HG03066 (cell line): Measurements from ENCODE around the gene RNF149.
"Not testable (repeated sequence)": the region's sequence is repeated elsewhere in the genome, so short reads cannot be mapped to it uniquely, and the experiment has no call there.

Experiments
- ATAC-seq: cut with Tn5 transposase; IDR thresholded peaks from one replicate; pipeline ENCODE4 v1.9.1; 2021; ENCODE audit warnings: low read depth; ENCODE audit not compliant: unreplicated experiment

The RNF149 gene

DNA sequence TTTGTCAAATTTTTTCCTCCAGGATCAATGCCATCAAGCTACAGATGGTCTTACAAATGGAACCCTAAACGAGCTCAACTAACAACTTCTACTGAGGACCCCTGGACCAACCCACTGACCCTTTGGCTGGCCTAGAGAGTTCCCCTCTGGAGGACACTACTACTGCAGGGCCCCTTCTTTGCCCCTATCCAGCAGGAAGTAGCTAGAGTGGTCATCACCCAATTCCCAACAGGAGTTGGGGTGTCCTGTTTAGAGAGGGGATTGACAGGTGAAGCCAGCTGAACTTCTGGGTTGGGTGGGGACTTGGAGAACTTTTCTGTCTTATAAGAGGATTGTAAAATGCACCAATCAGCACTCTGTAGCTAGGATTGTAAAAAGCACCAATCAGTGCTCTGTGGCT is 72.5 kb downstream of the RNF149 start:
- ATAC-seq = not testable (repeated sequence)

DNA sequence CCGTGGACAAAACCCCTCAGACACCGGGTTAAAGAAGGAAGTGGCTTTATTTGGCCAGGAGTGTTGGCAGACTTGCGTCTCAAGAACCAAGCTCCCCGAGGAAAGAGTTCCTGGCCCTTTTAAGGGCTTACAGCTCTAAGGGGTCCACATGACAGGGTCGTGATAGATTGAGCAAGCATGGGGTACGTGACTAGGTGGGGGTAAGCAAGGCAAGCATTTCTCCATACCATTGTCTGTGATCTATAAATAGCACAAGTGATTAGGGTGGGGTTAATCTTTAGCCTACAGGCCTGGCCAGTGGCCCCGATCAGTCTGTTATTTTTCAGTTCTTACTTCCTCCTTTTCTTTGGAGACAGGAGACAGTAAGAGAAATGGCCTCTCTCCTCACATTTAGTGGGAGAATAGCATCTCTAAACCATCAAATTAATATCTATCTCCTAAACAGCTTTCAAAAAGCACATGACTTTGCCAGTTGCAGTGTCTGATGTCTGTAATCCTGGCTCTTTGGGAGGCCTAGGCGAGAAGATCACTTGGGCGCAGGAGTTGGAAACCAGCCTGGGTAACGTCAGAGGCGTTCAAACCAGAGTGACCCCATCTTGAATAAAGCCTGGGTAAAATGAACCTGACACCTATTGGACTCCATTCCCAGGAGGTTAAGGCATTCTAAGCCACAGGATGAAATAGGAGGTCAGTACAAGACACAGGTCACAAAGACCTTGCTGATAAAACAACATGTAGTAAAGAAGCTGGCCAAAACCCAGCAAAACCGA is 74.1 kb downstream of the RNF149 start:
- ATAC-seq = no peak

DNA sequence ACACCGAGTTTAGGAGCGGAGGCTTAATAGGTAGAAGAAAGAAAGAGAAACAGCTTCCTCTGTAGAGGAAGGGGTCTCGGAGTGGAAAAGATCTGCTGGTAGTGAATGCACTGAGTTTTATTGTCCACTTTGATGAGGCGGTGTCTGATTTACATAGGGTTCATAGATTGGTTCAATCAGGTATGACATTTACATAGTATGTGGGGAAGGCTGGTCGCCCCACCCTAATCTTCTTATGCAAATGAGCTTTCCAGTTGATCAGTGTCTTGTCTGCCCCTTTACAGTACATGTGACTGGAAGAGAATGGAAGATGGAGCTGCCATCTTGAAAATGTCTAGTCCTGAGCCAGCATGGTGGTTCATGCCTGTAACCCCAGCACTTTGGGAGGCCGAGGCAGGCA is 75.7 kb downstream of the RNF149 start:
- no peak for ATAC-seq

DNA sequence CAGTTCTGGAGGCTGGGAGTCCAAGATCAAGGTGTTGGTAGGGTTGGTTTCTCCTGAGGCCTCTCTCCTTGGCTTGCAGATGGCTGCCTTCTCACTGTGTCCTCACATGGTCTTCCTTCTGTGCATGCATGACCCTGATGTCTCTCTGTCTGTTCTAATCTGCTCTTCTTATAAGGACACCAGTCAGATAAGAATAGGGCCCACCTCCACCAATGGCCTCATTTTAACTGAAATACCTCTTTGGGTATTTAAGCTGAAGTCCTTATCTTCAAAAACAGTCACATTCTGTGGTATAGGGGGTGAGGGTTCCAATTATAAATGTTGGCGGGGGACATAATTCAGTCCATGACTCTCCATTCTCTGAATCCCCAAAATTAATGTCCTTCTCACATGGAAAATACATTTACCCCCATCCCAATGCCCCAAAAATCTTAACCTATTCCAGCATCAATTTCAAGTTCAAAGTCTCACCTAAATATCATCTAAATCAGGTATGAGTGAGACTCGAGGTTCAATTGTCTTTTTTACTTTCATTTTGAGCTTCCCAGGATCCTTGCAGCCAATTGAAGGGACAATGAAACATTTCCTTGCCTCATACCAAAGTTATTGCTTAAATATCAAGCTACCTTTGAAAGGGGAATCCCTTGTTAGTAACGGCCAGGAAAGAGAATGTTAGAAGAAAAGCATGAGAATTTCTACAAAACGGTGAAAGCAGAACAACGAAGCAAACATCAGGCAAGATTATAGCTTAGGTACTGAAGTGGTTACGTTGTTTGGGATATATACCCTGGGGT is 76.4 kb downstream of the RNF149 start:
- ATAC-seq = no peak

DNA sequence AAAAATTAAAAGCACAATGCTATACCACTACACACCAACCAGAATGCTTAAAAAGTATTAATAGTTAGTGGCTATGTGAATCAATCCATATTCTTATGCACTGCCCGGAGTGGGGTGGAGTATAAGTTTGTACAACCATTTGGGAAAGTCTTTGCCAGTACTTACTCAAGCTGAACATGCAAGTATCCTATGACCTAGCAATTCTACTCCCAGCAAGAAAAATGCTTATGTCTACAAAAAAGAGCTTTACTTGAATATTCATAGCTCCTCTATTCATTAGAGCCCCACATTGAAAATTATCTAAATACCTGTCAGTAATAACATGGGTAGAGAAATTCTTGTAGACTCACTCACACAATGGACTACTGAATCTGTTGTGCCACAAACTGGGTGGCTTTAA is 77.3 kb downstream of the RNF149 start:
- no peak for ATAC-seq

DNA sequence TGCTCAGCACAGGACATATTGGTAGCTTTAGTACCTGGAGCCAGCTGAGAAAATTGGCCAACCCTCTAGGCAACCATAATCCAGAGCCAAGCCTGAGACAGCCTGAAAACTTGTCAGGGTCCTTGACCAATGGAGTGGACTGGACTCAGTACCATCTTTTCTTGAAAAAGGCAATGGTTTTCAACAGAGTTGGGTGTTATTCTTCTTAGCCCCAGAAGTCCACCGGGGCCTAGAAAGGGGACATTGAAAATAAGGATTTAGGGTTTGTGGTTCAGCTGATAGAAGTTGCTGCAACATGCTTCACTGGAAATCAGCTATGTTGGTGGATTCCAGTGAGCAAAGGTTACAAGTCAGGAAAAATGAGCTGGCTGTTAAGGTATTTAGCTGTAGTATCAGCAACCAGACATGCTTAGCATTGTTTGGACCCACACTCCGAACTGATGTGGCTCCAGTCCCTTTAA is 77.9 kb downstream of the RNF149 start:
- no peak for ATAC-seq
